Stimulated activated CD4-positive, alpha-beta T cell treated with anti-CD3 and anti-CD28 coated beads, TNF-alpha, amount 100 ng/mL, for 4 hours (primary cell): ENCODE data around the gene OR7G2.
"Not testable (repeated sequence)": the region's sequence is repeated elsewhere in the genome, so short reads cannot be mapped to it uniquely, and the experiment has no call there.

ENCODE experiments used
- DNase-seq, 3 experiments: peaks; one replicate each; pipeline ENCODE4 v3.0.0-alpha.2; 2020; ENCODE audit warnings: low read depth in 3 of 3

Gene OR7G2

DNA sequence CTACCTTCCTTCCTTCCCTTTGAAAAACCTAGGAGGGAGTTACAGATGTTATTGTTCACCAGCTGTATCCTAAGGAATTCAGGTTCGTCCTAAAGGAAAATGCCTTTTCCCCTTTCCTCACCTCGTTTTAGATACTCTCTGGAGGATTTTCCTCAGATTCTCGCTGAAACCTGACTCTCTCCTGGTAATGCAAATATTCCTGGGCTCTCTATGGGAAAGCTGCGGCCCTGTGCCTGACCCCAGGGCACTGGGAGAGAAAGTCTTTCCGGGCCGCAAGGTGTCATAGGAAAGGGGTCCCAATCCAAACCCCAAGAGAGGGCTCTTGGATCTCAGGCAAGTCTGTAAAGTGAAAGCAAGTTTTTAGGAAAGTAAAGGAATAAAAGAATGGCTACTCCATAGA is 33.5 kb downstream of the OR7G2 start:
- DNase-seq: no peak

DNA sequence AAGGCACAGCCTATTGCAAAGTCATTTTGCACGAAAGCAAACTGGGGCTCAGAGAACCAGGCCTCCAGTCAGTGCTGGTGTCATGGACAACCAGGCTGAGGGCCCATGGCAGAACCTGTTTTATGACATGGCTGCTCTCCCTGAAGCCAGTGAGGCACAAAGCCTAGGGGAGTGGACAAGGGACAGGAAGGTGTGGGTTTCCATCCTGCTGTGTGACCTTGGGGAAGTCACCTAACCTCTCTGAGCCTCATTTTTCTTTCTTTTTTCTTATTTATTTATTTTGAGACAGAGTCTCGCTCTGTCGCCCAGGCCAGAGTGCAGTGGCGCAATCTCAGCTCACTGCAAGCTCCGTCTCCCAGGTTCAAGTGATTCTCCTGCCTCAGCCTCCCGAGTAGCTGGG is 35.6 kb downstream of the OR7G2 start:
- DNase-seq: not testable (repeated sequence)

DNA sequence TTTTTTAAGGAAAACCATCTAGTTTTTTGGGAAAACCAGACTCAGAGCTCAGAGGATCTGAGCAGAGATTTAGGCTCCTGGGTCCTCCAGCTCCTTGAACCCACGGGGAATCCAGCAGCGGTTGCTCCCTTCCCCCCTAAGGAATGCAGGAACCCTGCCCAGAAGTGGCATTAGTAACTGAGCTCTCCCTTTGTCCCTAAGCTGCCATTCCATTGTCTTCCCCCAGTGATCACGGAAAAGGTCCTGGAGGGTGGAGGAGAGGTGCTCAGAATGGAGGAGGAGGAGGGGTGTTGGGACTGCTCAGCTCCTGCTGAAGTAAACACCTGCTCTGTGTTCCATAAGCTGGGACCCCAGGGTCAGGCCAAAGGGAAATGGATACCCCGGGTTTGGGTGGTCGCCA is 37.2 kb downstream of the OR7G2 start:
- no peak for DNase-seq

GRCh38 chr19:9065457-9066014 is 41.7 kb downstream of the OR7G2 start:
- no peak for DNase-seq

DNA sequence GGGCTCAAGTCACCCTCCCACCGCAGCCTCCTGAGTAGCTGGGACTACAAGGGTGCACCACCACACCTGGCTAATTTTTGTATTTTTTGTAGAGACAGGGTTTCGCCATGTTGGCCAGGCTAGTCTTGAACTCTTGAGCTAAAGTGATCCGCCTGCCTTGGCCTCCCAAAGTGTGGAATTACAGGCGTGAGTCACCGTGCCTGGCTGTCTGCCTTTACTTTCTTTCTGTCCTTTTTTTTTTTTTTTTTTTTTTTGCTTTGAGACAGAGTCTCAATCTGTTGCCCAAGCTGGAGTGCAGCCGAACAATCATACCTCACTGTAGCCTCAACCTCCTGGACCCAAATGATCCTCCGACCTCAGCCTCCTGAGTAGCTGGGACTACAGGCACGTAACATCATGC is 45.4 kb downstream of the OR7G2 start:
- DNase-seq: no peak

GRCh38 chr19:9060564-9061340 is 46.5 kb downstream of the OR7G2 start:
- no peak for DNase-seq

DNA sequence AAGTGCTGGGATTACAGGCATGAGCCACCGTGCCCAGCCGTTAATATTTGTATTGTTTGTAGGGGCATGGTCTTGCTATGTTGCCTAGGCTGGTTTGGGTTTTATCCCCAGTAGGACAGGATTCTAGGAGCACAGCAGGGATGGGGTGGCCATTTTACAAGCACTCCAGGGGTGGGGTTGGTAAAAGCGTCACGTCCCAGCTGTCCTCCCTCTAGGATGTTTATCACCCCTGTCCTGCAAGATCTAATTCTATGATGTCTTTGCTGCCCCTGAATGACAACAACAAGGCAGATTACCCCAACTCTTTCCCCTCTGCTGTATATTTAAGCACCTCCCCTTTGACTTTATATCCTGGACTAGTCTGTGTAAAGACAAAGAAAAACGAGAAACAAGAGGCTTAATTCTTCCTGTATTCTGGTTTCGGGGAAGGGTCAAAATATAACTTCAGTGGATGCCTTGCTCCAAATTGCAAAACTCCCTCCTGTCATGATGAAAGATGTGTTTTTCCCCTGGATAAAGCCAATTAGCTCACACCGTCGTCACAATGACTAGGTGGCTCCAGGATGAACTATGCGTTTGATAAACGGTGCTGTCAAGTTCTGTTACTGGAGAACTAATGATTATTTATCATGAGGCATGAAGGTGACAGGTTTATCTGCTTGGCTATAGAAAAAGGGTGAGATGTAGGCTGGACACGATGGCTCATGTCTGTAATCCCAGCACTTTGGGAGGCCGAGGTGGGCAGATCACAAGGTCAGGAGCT is 48.2 kb downstream of the OR7G2 start:
- DNase-seq: no peak

DNA sequence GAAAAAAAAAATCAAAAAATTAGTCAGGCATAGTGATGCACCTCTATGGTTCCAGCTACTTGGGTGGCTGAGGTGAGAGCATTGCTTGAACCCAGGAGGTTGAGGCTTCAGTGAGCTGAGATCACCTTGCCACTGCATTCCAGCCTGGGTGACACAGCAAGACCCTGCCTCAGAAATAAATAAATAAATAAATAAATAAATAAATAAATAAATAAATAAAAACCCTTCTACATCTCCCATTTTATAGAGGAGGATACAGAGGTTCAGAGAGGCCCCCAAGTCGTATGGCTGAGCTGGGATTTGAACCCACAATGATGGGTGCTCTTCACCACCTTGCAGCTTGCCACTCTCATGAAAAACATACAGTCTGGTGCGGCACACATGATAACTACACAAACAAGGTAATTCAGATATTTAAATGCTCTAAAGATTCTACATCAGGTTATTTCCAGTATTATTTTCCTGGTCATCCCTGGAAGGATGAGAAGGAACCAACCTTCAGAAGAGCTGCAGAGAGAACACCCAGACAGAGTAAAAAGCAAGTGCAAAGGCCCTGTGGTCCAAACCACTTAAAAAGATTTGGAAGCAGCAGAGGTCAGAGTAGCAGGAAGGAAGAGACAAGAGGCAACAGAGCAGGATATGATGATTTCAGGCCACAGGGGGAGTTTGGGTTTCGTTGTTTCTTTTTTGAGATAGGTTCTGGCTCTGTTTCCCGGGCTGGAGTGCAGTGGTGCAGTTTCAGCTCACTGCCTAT is 49.6 kb downstream of the OR7G2 start:
- no peak for DNase-seq

DNA sequence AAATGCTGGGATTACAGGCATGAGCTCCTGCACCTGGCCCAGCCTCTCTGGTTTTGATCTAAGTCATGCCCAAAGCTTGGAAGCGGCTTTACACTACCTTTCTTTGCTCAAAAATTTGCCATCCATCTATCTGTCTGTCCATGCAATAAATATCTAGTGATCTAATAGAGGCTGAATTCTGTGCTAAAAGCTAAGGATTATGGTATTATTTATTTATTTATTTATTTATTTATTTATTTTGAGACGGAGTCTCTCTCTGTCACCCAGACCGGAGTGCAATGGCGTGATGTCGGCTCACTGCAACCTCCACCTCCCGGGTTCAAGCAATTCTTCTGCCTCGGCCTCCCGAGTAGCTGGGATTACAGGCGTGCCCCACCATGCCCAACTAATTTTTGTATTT is 51.1 kb downstream of the OR7G2 start:
- DNase-seq: not testable (repeated sequence)

DNA sequence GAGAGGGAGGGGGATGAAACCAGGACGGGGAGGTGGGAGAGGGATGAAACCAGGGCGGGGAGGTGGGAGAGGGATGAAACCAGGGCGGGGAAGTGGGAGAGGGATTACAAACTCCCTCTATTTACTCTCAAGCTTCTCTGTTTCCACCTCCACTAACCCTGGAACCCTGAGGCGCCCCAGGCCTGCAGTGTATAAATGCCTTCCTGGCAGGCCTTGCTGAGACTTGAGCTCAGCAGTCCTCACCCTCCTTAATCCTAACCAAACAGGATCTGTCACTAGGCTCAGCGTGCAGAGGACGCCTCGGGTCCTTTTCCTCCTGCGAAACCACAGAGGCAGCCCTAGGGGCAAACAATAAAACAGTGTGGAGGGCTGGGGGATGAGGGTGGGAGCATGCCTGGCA is 52.5 kb downstream of the OR7G2 start:
- no peak for DNase-seq

- DNase-seq: no peak
These were observed 53.1 kb downstream of the OR7G2 start for GRCh38 chr19:9054207-9054606.

- not testable (repeated sequence) for DNase-seq
These were observed 53.6 kb downstream of the OR7G2 start for GRCh38 chr19:9053674-9054073.

DNA sequence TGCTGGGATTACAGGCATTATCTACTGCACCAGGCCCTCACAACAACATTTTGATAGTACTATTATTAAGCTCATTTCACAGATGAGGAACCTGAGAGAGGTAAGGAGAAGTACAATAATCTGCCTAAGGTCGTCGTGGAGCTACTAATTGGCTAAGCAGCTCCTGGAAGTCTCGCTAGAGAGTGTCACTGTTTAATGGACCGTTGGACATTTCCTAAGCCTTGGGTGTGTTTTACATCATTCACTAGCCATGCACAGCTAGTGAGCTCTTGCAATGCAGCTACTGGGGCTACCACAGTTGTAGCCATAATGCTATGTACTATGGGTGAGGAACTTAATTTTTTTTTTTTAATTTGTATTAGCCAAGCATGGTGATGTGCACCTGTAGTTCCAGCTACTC is 54.4 kb downstream of the OR7G2 start:
- DNase-seq: no peak
